Adipocyte (in vitro differentiated cells): ENCODE results near the gene ZNF598.
A peak's percentile ranks its signal among the peaks of the same experiment; 100 is the strongest.
"Not testable (repeated sequence)": the region's sequence is repeated elsewhere in the genome, so short reads cannot be mapped to it uniquely, and the experiment has no call there.

Experiments
- DNase-seq: peaks from one replicate; pipeline ENCODE4 v3.0.0-alpha.2; 2015; ENCODE audit warnings: low read depth
- H3K27me3 ChIP-seq: replicated peaks from 2 replicates; pipeline ENCODE4 v1.7.0; 2013; ENCODE audit warnings: mild to moderate bottlenecking, low read length, moderate library complexity; ENCODE audit not compliant: control insufficient read depth, insufficient read depth
- H3K36me3 ChIP-seq: 2 replicates; pipeline ENCODE4 v1.7.0; 2013; ENCODE audit warnings: low read length, mild to moderate bottlenecking, moderate library complexity; ENCODE audit not compliant: control insufficient read depth, insufficient read depth, severe bottlenecking
- H3K4me1 ChIP-seq: 2 replicates; pipeline ENCODE4 v1.7.0; 2013; ENCODE audit warnings: mild to moderate bottlenecking, low read length, moderate library complexity; ENCODE audit not compliant: control insufficient read depth, insufficient read depth
- H3K4me3 ChIP-seq: 2 replicates; pipeline ENCODE4 v1.7.0; 2013; ENCODE audit warnings: mild to moderate bottlenecking, low read length, moderate library complexity
- H3K9ac ChIP-seq: 2 replicates; pipeline ENCODE4 v1.7.0; 2013; ENCODE audit warnings: mild to moderate bottlenecking, low read length, moderate library complexity
- H3K9me3 ChIP-seq: 2 replicates; pipeline ENCODE4 v1.7.0; 2013; ENCODE audit warnings: mild to moderate bottlenecking, low read length, moderate library complexity; ENCODE audit not compliant: control insufficient read depth

Gene ZNF598

GRCh38 chr16:2024032-2024420 is 14.4 kb upstream of the ZNF598 start:
- H3K27me3 ChIP-seq = peaks cover 4% of the 10 kb centered on the region
- H3K4me1 ChIP-seq = peaks cover 16% of the 10 kb centered on the region
- no peak for DNase-seq
- H3K9me3 ChIP-seq = no peaks in the 10 kb centered on the region
- no peaks in the 10 kb centered on the region for H3K36me3 ChIP-seq
- H3K9ac ChIP-seq = peak overlapping the region; percentile 63
- no peak overlapping the region for H3K4me3 ChIP-seq

GRCh38 chr16:2023092-2024031 is 13.7 kb upstream of the ZNF598 start:
- H3K4me3 ChIP-seq = peak overlapping the region; percentile 68
- no peaks in the 10 kb centered on the region for H3K36me3 ChIP-seq
- H3K4me1 ChIP-seq = peaks cover 16% of the 10 kb centered on the region
- no peaks in the 10 kb centered on the region for H3K9me3 ChIP-seq
- DNase-seq = peak; percentile 96
- H3K9ac ChIP-seq = peak overlapping the region; percentile 63
- peaks cover 8% of the 10 kb centered on the region for H3K27me3 ChIP-seq

GRCh38 chr16:2022723-2023091 is 13.1 kb upstream of the ZNF598 start:
- peak overlapping the region; percentile 68 for H3K4me3 ChIP-seq
- peak overlapping the region; percentile 50 for H3K9ac ChIP-seq
- no peaks in the 10 kb centered on the region for H3K36me3 ChIP-seq
- H3K27me3 ChIP-seq = peaks cover 8% of the 10 kb centered on the region
- peaks cover 10% of the 10 kb centered on the region for H3K4me1 ChIP-seq
- H3K9me3 ChIP-seq = no peaks in the 10 kb centered on the region
- DNase-seq = no peak

- peak; percentile 40 for DNase-seq
- Histone ChIP-seq H3K4me3 (no peak overlapping the region), H3K9ac (no peak overlapping the region), H3K36me3 (no peaks in the 10 kb centered on the region), H3K27me3 (peaks cover 8% of the 10 kb centered on the region), H3K9me3 (no peaks in the 10 kb centered on the region), H3K4me1 (peaks cover 9% of the 10 kb centered on the region)
Measured at GRCh38 chr16:2019921-2020831, 10.6 kb upstream of the ZNF598 start.

- no peaks in the 10 kb centered on the region for H3K36me3 ChIP-seq
- DNase-seq = peak; percentile 20
- H3K4me1 ChIP-seq = peaks cover 9% of the 10 kb centered on the region
- no peak within 1 kb of the TSS for H3K4me3 ChIP-seq
- H3K9me3 ChIP-seq = no peaks in the 10 kb centered on the region
- peaks cover 8% of the 10 kb centered on the region for H3K27me3 ChIP-seq
- no peak within 1 kb of the TSS for H3K9ac ChIP-seq
Measured at GRCh38 chr16:2019518-2019920, 9.9 kb upstream of the ZNF598 start, which contains the start of gene NPW. Gene NPW, plus strand, starts transcription at chr16:2019785.

- DNase-seq = no peak
- Histone ChIP-seq H3K4me3 (no peak overlapping the region), H3K4me1 (peaks cover 4% of the 10 kb centered on the region), H3K27me3 (peaks cover 8% of the 10 kb centered on the region), H3K9ac (no peak overlapping the region), H3K36me3 (no peaks in the 10 kb centered on the region), H3K9me3 (no peaks in the 10 kb centered on the region)
Measured at GRCh38 chr16:2016407-2016922, 6.8 kb upstream of the ZNF598 start.

- H3K4me1 ChIP-seq = peaks cover 4% of the 10 kb centered on the region
Measured at GRCh38 chr16:2015947-2016208, 6.3 kb upstream of the ZNF598 start.

GRCh38 chr16:2015117-2015946 is 5.7 kb upstream of the ZNF598 start:
- Histone ChIP-seq H3K36me3 (no peaks in the 10 kb centered on the region), H3K4me1 (peaks cover 7% of the 10 kb centered on the region), H3K27me3 (peaks cover 8% of the 10 kb centered on the region), H3K9me3 (no peaks in the 10 kb centered on the region), H3K9ac (no peak overlapping the region), H3K4me3 (no peak overlapping the region)
- no peak for DNase-seq

More at GRCh38 chr16:2015947-2016208, 6.3 kb upstream of the ZNF598 start:
- H3K9me3 ChIP-seq = no peaks in the 10 kb centered on the region
- H3K4me3 ChIP-seq = no peak overlapping the region
- no peaks in the 10 kb centered on the region for H3K36me3 ChIP-seq
- peaks cover 8% of the 10 kb centered on the region for H3K27me3 ChIP-seq
- no peak overlapping the region for H3K9ac ChIP-seq
- no peak for DNase-seq

GRCh38 chr16:2013527-2013926 is 3.9 kb upstream of the ZNF598 start:
- Histone ChIP-seq H3K4me1 (peaks cover 10% of the 10 kb centered on the region), H3K36me3 (no peaks in the 10 kb centered on the region), H3K9ac (no peak overlapping the region), H3K4me3 (no peak overlapping the region), H3K9me3 (no peaks in the 10 kb centered on the region), H3K27me3 (no peaks in the 10 kb centered on the region)
- no peak for DNase-seq

- H3K9ac ChIP-seq, H3K9me3 ChIP-seq, H3K36me3 ChIP-seq, H3K27me3 ChIP-seq, DNase-seq, H3K4me3 ChIP-seq: not testable (repeated sequence)
- H3K4me1 ChIP-seq = peaks cover 28% of the 10 kb centered on the region
Measured at GRCh38 chr16:2011726-2012125, 2.1 kb upstream of the ZNF598 start.
